ENCODE measurements around the gene RNASE13. TPM values are rescaled to one million over a fixed set of nuclear protein-coding genes. Genes with fewer than 3 reads are reported as not detected.
A peak's percentile ranks its signal among the peaks of the same experiment; 100 is the strongest.

Gene RNASE13
- total RNA-seq, 1 experiment from 2014 or later: not detected

- POLR2A ChIA-PET (ENCODE audit: low non-redundant PET): interaction anchor here (0.7 kb wide), 1 partner anchor 264 kb away, joined by 23 read pairs; no protein-coding TSS in a partner anchor
These were observed 37.5 kb downstream of the RNASE13 start for GRCh38 chr14:20997115-20997514.

DNA sequence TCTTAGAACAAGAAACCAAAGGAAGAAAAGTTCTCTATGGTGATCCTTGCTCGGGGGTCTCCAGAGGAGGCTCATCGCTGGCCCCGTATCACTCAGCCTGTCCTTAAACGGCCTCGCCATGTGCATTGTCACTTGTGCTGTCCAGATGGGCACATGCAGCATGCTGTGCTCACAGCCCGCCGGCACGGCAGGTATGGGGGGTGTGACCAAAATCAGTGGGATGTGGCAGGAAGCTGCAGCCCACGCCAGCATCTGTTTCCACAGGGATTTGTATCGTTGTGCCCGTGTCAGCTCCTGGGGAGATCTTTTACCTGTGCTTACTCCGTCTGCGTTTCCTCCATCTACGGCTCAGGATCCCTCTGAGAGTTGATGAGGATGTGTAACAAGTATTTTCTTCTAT is 38.1 kb downstream of the RNASE13 start:
- CTCF ChIA-PET: interaction anchor here (1.5 kb wide), 1 partner anchor 18 kb away, joined by 4 read pairs; no protein-coding TSS in a partner anchor
- H3K4me1 ChIP-seq (ENCODE audit: insufficient read depth, low read length, poor library complexity, severe bottlenecking): peaks cover 8% of the 10 kb centered on the region
- H3K36me3 ChIP-seq (ENCODE audit: insufficient read depth, low read length, poor library complexity, severe bottlenecking): peaks cover 56% of the 10 kb centered on the region
- DNase-seq (ENCODE audit: low spot score): no peak
- intact Hi-C loops (cut with micrococcal nuclease; ENCODE audit: unreplicated experiment): no loop called here
- BruUV-seq (replicated peaks): no TSS peak
- no peaks in the 10 kb centered on the region for H3K27me3 ChIP-seq (replicated peaks; ENCODE audit: insufficient read depth, low read depth, low read length, poor library complexity)
- H3K27ac ChIP-seq (ENCODE audit: low read depth, low read length, poor library complexity, severe bottlenecking): no peak overlapping the region
- POLR2A ChIA-PET (ENCODE audit: low non-redundant PET): no interaction called here
- TF ChIP-seq EZH2 (IDR thresholded peaks at IDR 0.05; ENCODE audit: borderline replicate concordance, low read depth, low read length, poor library complexity, severe bottlenecking) (no peak), CTCF (conservative IDR thresholded peaks at IDR 0.05; ENCODE audit: low read depth, low read length) (no peak)
- H3K4me3 ChIP-seq (ENCODE audit: low read depth, low read length, poor library complexity, severe bottlenecking): no peak overlapping the region
- H3K9me3 ChIP-seq (ENCODE audit: low read depth, low read length, poor library complexity, severe bottlenecking): no peaks in the 10 kb centered on the region

More at GRCh38 chr14:20997115-20997514, 37.5 kb downstream of the RNASE13 start:
- Histone ChIP-seq H3K36me3 (ENCODE audit: insufficient read depth, low read length, poor library complexity, severe bottlenecking) (peaks cover 52% of the 10 kb centered on the region), H3K27ac (ENCODE audit: low read depth, low read length, poor library complexity, severe bottlenecking) (no peak overlapping the region), H3K9me3 (ENCODE audit: low read depth, low read length, poor library complexity, severe bottlenecking) (no peaks in the 10 kb centered on the region), H3K4me1 (ENCODE audit: insufficient read depth, low read length, poor library complexity, severe bottlenecking) (peaks cover 8% of the 10 kb centered on the region), H3K27me3 (replicated peaks; ENCODE audit: insufficient read depth, low read depth, low read length, poor library complexity) (no peaks in the 10 kb centered on the region), H3K4me3 (ENCODE audit: low read depth, low read length, poor library complexity, severe bottlenecking) (no peak overlapping the region)
- intact Hi-C loops (cut with micrococcal nuclease; ENCODE audit: unreplicated experiment): no loop called here
- DNase-seq (ENCODE audit: low spot score): no peak
- no TSS peak for BruUV-seq (replicated peaks)
- CTCF ChIA-PET: interaction anchor here (0.6 to 1.5 kb wide), 2 partner anchors 17 to 26 kb away, joined by 4 to 11 read pairs; no protein-coding TSS in a partner anchor
- TF ChIP-seq CTCF (conservative IDR thresholded peaks at IDR 0.05; ENCODE audit: low read depth, low read length) (no peak), EZH2 (IDR thresholded peaks at IDR 0.05; ENCODE audit: borderline replicate concordance, low read depth, low read length, poor library complexity, severe bottlenecking) (no peak)

- TSS peak; percentile 58 for BruUV-seq (replicated peaks)
- Histone ChIP-seq H3K9me3 (ENCODE audit: low read depth, low read length, poor library complexity, severe bottlenecking) (no peaks in the 10 kb centered on the region), H3K27me3 (replicated peaks; ENCODE audit: insufficient read depth, low read depth, low read length, poor library complexity) (no peaks in the 10 kb centered on the region), H3K4me1 (ENCODE audit: insufficient read depth, low read length, poor library complexity, severe bottlenecking) (peaks cover 20% of the 10 kb centered on the region), H3K4me3 (ENCODE audit: low read depth, low read length, poor library complexity, severe bottlenecking) (peak within 1 kb of the TSS; percentile 87), H3K27ac (ENCODE audit: low read depth, low read length, poor library complexity, severe bottlenecking) (peak within 1 kb of the TSS; percentile 71), H3K36me3 (ENCODE audit: insufficient read depth, low read length, poor library complexity, severe bottlenecking) (peaks cover 38% of the 10 kb centered on the region)
- TF ChIP-seq EZH2 (IDR thresholded peaks at IDR 0.05; ENCODE audit: borderline replicate concordance, low read depth, low read length, poor library complexity, severe bottlenecking) (no peak), CTCF (conservative IDR thresholded peaks at IDR 0.05; ENCODE audit: low read depth, low read length) (peak; percentile 42)
- POLR2A ChIA-PET (ENCODE audit: low non-redundant PET): no interaction called here
- intact Hi-C loops (cut with micrococcal nuclease; ENCODE audit: unreplicated experiment): no loop called here
- DNase-seq (ENCODE audit: low spot score): peak; percentile 99
- CTCF ChIA-PET: no interaction called here
These were observed 44.6 kb downstream of the RNASE13 start, which contains the start of gene METTL17 for GRCh38 chr14:20989787-20990600. Gene METTL17, plus strand, starts transcription at chr14:20989980. Its CDS starts 23 bp downstream, at chr14:20990003.
